Sigmoid colon (tissue), 4 donors: ENCODE data around the gene ULBP2.

Experiments used
- EP300 ChIP-seq, 4 donors: sonication (generic); formaldehyde crosslinking; IDR thresholded peaks; one replicate each; pipeline ENCODE4 v1.6.1; 2017; ENCODE audit warnings: antibody characterized with exemption in 4 of 4
- POLR2A ChIP-seq, 2 donors: fragments of 450-650 bp; IDR thresholded peaks; one replicate each; pipeline ENCODE4 v1.6.1; 2016; ENCODE audit warnings: antibody characterized with exemption in 2 of 2, mild to moderate bottlenecking in 2 of 2, moderate library complexity in 2 of 2
- TF ChIP-seq, protein P1 (sequence below), 4 experiments: fragments of 450-650 bp in 3 of 4; fragments of 200-600 bp in 1 of 4; IDR thresholded peaks; one replicate each; pipeline ENCODE4 v1.5.1; 2016 to 2019; ENCODE audit warnings: antibody characterized with exemption in 4 of 4, mild to moderate bottlenecking in 3 of 4, moderate library complexity in 2 of 4

- TF ChIP-seq, protein P1, sequence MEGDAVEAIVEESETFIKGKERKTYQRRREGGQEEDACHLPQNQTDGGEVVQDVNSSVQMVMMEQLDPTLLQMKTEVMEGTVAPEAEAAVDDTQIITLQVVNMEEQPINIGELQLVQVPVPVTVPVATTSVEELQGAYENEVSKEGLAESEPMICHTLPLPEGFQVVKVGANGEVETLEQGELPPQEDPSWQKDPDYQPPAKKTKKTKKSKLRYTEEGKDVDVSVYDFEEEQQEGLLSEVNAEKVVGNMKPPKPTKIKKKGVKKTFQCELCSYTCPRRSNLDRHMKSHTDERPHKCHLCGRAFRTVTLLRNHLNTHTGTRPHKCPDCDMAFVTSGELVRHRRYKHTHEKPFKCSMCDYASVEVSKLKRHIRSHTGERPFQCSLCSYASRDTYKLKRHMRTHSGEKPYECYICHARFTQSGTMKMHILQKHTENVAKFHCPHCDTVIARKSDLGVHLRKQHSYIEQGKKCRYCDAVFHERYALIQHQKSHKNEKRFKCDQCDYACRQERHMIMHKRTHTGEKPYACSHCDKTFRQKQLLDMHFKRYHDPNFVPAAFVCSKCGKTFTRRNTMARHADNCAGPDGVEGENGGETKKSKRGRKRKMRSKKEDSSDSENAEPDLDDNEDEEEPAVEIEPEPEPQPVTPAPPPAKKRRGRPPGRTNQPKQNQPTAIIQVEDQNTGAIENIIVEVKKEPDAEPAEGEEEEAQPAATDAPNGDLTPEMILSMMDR (IDR thresholded peaks at IDR 0.05): no peak
- TF ChIP-seq POLR2A (IDR thresholded peaks at IDR 0.05) (no peak), EP300 (IDR thresholded peaks at IDR 0.05) (no peak)
Observed at GRCh38 chr6:149898966-149899365, 42.8 kb upstream of the ULBP2 start.
